Neural cell (in vitro differentiated cells): ENCODE results near the gene NDUFV2. TPM values are rescaled to one million over a fixed set of nuclear protein-coding genes. Genes with fewer than 3 reads are reported as not detected.

Source experiments
- H2AFZ ChIP-seq: fragments of 200-600, 300-800 bp; sonication (generic), shearing (Covaris generic); 2 replicates; pipeline ENCODE4 v1.6.0; 2014; ENCODE audit warnings: low read depth, mild to moderate bottlenecking, antibody characterized with exemption, low read length, moderate library complexity
- H3F3A ChIP-seq: fragments of 200-600 bp; shearing (Covaris generic); 2 replicates; pipeline ENCODE4 v1.6.1; 2016; ENCODE audit warnings: mild to moderate bottlenecking, moderate library complexity, mixed read lengths, antibody characterized with exemption, low read length; ENCODE audit not compliant: insufficient read depth, poor library complexity, severe bottlenecking
- H3K27ac ChIP-seq: fragments of 200-600, 300-800 bp; sonication (generic), shearing (Covaris generic); 2 replicates; pipeline ENCODE4 v1.5.1; 2014; ENCODE audit warnings: mild to moderate bottlenecking, low read length, moderate library complexity
- H3K27me3 ChIP-seq: fragments of 300-800, 200-600 bp; sonication (generic), shearing (Covaris generic); 2 replicates; pipeline ENCODE4 v1.6.0; 2014; ENCODE audit warnings: mild to moderate bottlenecking, low read depth, low read length, moderate library complexity; ENCODE audit not compliant: insufficient read depth
- H3K36me3 ChIP-seq: fragments of 300-800, 200-600 bp; sonication (generic), shearing (Covaris generic); 2 replicates; pipeline ENCODE4 v1.5.1; 2014; ENCODE audit warnings: mild to moderate bottlenecking, antibody characterized with exemption, low read length, moderate library complexity; ENCODE audit not compliant: insufficient read depth
- H3K4me2 ChIP-seq: fragments of 300-800, 200-600 bp; sonication (generic), shearing (Covaris generic); 2 replicates; pipeline ENCODE4 v1.6.0; 2014; ENCODE audit warnings: mild to moderate bottlenecking, low read length
- H3K4me3 ChIP-seq: fragments of 300-800, 200-600 bp; sonication (generic), shearing (Covaris generic); 2 replicates; pipeline ENCODE4 v1.5.1; 2014; ENCODE audit warnings: mild to moderate bottlenecking, low read length, moderate library complexity
- H3K79me2 ChIP-seq: fragments of 200-600 bp; shearing (Covaris generic); replicated peaks from 2 replicates; pipeline ENCODE4 v1.6.0; 2014; ENCODE audit warnings: mild to moderate bottlenecking, low read length, moderate library complexity; ENCODE audit not compliant: insufficient read depth
- H3K9ac ChIP-seq: fragments of 300-800, 200-600 bp; sonication (generic), shearing (Covaris generic); 2 replicates; pipeline ENCODE4 v1.6.1; 2016; ENCODE audit warnings: mild to moderate bottlenecking, low read length, mixed read lengths
- H3K9me2 ChIP-seq: fragments of 200-600 bp; shearing (Covaris generic); 2 replicates; pipeline ENCODE4 v1.6.1; 2016; ENCODE audit warnings: mild to moderate bottlenecking, low read length, mixed read lengths; ENCODE audit not compliant: insufficient read depth
- H3K9me3 ChIP-seq: fragments of 200-600, 300-800 bp; sonication (generic), shearing (Covaris generic); 2 replicates; pipeline ENCODE4 v1.6.1; 2016; ENCODE audit warnings: mild to moderate bottlenecking, mixed run types, low read length, moderate library complexity, mixed read lengths
- H4K20me1 ChIP-seq: fragments of 200-600 bp; shearing (Covaris generic); 2 replicates; pipeline ENCODE4 v1.6.1; 2016; ENCODE audit warnings: mild to moderate bottlenecking, mixed run types; ENCODE audit not compliant: insufficient read depth
- EP300 ChIP-seq: fragments of 450-650 bp; conservative IDR thresholded peaks from 2 replicates; pipeline ENCODE4 v1.6.1; 2014; ENCODE audit warnings: antibody characterized with exemption, mild to moderate bottlenecking, moderate library complexity; ENCODE audit not compliant: poor library complexity, severe bottlenecking
- EZH2 ChIP-seq: fragments of 200-600, 300-800 bp; shearing (Covaris generic), sonication (generic); IDR thresholded peaks from 2 replicates; pipeline ENCODE4 v1.6.1; 2014; ENCODE audit warnings: antibody characterized with exemption, low read length, borderline replicate concordance, mild to moderate bottlenecking; ENCODE audit not compliant: insufficient read depth, poor library complexity, severe bottlenecking
- MXI1 ChIP-seq: fragments of 450-650 bp; conservative IDR thresholded peaks from 2 replicates; pipeline ENCODE4 v1.6.1; 2014; ENCODE audit warnings: antibody characterized with exemption, mild to moderate bottlenecking; ENCODE audit not compliant: poor library complexity, severe bottlenecking
- POLR2AphosphoS5 ChIP-seq: IDR thresholded peaks from 2 replicates; pipeline ENCODE4 v1.6.1; 2012
- RAD21 ChIP-seq: fragments of 450-650 bp; conservative IDR thresholded peaks from 2 replicates; pipeline ENCODE4 v1.6.1; 2014; ENCODE audit warnings: antibody characterized with exemption, mild to moderate bottlenecking, moderate library complexity
- REST ChIP-seq: IDR thresholded peaks from 2 replicates; pipeline ENCODE4 v1.6.1; 2012; ENCODE audit warnings: borderline replicate concordance
- SMC3 ChIP-seq: fragments of 450-650 bp; conservative IDR thresholded peaks from 2 replicates; pipeline ENCODE4 v1.6.1; 2014; ENCODE audit warnings: antibody characterized with exemption, mild to moderate bottlenecking, moderate library complexity; ENCODE audit not compliant: poor library complexity
- TAF1 ChIP-seq: IDR thresholded peaks from 2 replicates; pipeline ENCODE4 v1.6.1; 2012; ENCODE audit warnings: low read depth
- polyA plus RNA-seq: library from polyadenylated mRNA; depleted of rRNA; stranded (reverse); fragments of >200 nt; gene quantifications from 2 replicates; pipeline ENCODE4 v1.2.3, GENCODE V29; 2014
- TF ChIP-seq, protein P1 (sequence below): fragments of 450-650 bp; IDR thresholded peaks from 2 replicates; pipeline ENCODE4 v1.5.1; 2014; ENCODE audit warnings: antibody characterized with exemption, mild to moderate bottlenecking, moderate library complexity; ENCODE audit not compliant: poor library complexity, severe bottlenecking

NDUFV2 gene
- polyA plus RNA-seq, 1 donor from 2014 or later: 285 TPM

- no peaks in the 10 kb centered on the region for H3K9me2 ChIP-seq
- H3K4me3 ChIP-seq: no peak overlapping the region
- no peaks in the 10 kb centered on the region for H3K9me3 ChIP-seq
- H3F3A ChIP-seq: no peaks in the 10 kb centered on the region
- no peaks in the 10 kb centered on the region for H3K36me3 ChIP-seq
- no peaks in the 10 kb centered on the region for H3K79me2 ChIP-seq
- no peak overlapping the region for H3K27ac ChIP-seq
- no peaks in the 10 kb centered on the region for H3K27me3 ChIP-seq
- TF ChIP-seq EZH2 (no peak), EP300 (no peak), MXI1 (no peak), REST (no peak)
- H3K4me2 ChIP-seq: no peak overlapping the region
- H2AFZ ChIP-seq: no peak overlapping the region
- no peaks in the 10 kb centered on the region for H4K20me1 ChIP-seq
- H3K9ac ChIP-seq: no peak overlapping the region
These were observed 32.9 kb upstream of the NDUFV2 start for GRCh38 chr18:9069601-9070000.

DNA sequence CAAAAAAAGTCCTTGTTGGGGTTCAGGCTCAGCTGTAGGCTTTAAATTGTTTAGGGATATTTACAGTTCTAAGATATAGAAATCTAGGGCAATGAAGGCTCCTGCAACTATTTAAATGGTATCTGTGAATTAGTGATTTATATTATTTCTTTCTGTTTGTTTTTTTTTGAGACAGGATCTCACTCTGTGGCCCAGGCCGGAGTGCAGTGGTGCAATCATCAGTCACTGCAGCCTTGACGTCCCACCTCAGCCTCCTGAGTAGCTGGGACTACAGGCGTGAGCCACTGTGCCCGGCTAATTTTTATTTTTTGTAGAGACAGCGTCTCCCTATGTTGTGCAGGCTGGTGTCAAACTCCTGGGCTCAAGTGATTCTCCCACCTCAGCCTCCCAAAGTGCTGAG, 32.3 kb upstream of the NDUFV2 start:
- no peak overlapping the region for H3K27ac ChIP-seq
- H3K4me3 ChIP-seq: no peak overlapping the region
- H4K20me1 ChIP-seq: no peaks in the 10 kb centered on the region
- H3K36me3 ChIP-seq: no peaks in the 10 kb centered on the region
- no peaks in the 10 kb centered on the region for H3K9me3 ChIP-seq
- no peak for TF ChIP-seq EP300
- TF ChIP-seq, protein P1, sequence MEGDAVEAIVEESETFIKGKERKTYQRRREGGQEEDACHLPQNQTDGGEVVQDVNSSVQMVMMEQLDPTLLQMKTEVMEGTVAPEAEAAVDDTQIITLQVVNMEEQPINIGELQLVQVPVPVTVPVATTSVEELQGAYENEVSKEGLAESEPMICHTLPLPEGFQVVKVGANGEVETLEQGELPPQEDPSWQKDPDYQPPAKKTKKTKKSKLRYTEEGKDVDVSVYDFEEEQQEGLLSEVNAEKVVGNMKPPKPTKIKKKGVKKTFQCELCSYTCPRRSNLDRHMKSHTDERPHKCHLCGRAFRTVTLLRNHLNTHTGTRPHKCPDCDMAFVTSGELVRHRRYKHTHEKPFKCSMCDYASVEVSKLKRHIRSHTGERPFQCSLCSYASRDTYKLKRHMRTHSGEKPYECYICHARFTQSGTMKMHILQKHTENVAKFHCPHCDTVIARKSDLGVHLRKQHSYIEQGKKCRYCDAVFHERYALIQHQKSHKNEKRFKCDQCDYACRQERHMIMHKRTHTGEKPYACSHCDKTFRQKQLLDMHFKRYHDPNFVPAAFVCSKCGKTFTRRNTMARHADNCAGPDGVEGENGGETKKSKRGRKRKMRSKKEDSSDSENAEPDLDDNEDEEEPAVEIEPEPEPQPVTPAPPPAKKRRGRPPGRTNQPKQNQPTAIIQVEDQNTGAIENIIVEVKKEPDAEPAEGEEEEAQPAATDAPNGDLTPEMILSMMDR: no peak
- TF ChIP-seq TAF1: no peak
- TF ChIP-seq MXI1: no peak
- TF ChIP-seq REST: no peak
- TF ChIP-seq SMC3: no peak
- TF ChIP-seq RAD21: no peak
- no peak for TF ChIP-seq EZH2
- no peak for TF ChIP-seq POLR2AphosphoS5
- H3K9me2 ChIP-seq: no peaks in the 10 kb centered on the region
- H3K79me2 ChIP-seq: no peaks in the 10 kb centered on the region
- H2AFZ ChIP-seq: no peak overlapping the region
- no peak overlapping the region for H3K9ac ChIP-seq
- H3F3A ChIP-seq: no peaks in the 10 kb centered on the region
- H3K4me2 ChIP-seq: no peak overlapping the region
- no peaks in the 10 kb centered on the region for H3K27me3 ChIP-seq
